Daoy (cell line): Measurements from ENCODE around the gene PSORS1C1. TPM values are rescaled to one million over a fixed set of nuclear protein-coding genes. Genes with fewer than 3 reads are reported as not detected.
"Not testable (repeated sequence)": the region's sequence is repeated elsewhere in the genome, so short reads cannot be mapped to it uniquely, and the experiment has no call there.

ENCODE experiments used
- DNase-seq: peaks from one replicate; pipeline ENCODE4 v3.0.0-alpha.2; 2015; ENCODE audit warnings: low read depth
- total RNA-seq: library from RNA; depleted of rRNA; stranded (reverse); fragments of >200 nt; shearing (Covaris generic); gene quantifications from 2 replicates; pipeline ENCODE4 v1.2.3, GENCODE V29; 2014; rRNA removed

PSORS1C1 gene
- total RNA-seq, result 0.23 and 1.5 TPM in 2 replicates

- DNase-seq, result peak; percentile 98
Measured at GRCh38 chr6:31114541-31114878, at the start of gene PSORS1C1. Gene PSORS1C1 (plus strand): TSS chr6:31114800. CDS start chr6:31129633, 14,833 bp downstream.

GRCh38 chr6:31065556-31065955 is 49.0 kb upstream of the PSORS1C1 start:
- no peak for DNase-seq

DNA sequence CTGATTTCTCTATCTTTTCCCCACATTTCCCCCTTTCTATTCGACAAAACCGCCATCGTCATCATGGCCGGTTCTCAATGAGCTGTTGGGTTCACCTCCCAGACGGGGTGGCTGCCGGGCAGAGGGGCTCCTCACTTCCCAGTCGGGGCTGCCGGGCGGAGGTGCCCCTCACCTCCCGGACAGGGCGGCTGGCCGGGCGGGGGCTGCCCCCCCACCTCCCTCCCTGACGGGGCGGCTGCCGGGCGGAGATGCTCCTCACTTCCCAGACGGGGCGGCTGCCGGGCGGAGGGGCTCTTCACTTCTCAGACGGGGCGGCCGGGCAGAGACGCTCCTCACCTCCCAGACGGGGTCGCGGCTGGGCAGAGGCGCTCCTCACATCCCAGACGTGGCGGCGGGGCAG is 47.6 kb upstream of the PSORS1C1 start:
- not testable (repeated sequence) for DNase-seq

DNA sequence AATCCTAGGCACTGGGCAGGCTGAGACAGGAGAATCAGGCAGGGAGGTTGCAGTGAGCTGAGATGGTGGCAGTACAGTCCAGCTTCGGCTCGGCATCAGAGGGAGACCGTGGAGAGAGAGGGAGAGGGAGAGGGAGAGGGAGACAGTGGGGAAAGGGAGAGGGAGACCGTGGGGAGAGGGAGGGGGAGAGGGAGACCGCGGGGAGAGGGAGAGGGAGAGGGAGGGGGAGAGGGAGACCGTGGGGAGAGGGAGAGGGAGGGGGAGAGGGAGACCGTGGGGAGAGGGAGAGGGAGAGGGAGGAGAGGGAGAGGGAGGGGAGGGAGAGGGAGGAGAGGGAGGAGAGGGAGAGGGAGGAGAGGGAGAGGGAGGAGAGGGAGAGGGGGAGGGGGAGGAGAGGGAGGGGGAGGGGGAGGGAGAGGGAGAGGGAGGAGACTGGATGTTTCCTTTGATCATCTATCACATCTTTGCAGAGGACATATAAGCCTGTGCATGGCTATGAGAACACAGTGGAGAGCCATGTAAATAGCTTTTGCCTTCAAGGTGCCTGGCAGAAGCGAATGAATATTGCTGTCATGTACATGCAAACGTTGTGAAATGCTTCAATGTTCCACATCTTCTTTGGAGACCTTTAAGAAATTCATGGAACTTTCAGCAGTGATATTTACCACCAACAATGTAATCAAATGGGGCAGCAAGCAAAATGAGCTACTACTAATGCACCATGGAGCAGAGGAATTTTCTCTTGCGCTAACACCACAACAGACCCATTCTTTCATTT is 46.5 kb upstream of the PSORS1C1 start:
- DNase-seq, result not testable (repeated sequence)

- peak; percentile 83 for DNase-seq
Measured at GRCh38 chr6:31068669-31069340, 45.8 kb upstream of the PSORS1C1 start.

DNA sequence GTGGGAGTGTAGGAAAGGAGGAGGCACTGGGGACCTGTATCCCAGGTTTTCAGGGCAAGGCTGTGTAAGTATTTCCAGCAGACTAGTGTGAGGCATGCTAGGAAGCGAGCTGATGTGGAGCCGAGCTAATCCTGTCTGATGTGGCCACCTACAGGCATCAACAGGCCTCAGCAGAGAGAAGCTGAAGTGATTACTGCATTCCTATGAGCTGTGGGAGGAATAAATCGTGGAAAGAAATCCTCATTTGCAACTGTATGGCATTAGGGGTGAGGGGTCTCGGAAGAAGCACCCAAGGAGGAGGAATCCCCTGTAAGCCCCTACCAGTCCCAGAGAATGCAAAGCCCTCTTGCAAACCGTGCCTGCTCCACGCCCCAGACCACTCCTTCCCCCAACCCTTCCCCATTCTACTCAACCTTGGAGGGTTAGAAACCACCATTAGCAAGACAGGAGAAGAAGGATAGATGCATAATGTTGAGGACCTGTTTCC is 43.8 kb upstream of the PSORS1C1 start:
- DNase-seq, result peak; percentile 77

DNA sequence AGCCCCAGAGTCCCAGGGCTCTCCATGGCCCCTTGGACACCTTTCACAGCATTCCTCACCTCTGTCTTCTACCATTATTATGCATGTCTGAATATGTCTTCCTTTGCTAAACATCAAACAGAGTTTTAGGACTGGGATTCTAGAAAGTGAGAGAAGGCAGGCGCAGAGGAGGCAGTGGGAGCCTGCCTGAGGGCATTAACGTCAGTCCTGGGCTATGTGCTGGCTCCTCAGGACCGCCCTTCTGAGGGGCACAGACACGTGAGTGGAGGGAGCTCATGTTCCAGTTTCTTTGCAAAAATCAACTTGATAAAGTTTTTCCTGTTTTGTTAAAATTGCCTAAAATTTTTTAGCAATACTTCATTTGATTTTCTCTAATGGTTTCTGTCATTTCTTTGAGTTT is 40.2 kb upstream of the PSORS1C1 start:
- DNase-seq, result no peak

DNA sequence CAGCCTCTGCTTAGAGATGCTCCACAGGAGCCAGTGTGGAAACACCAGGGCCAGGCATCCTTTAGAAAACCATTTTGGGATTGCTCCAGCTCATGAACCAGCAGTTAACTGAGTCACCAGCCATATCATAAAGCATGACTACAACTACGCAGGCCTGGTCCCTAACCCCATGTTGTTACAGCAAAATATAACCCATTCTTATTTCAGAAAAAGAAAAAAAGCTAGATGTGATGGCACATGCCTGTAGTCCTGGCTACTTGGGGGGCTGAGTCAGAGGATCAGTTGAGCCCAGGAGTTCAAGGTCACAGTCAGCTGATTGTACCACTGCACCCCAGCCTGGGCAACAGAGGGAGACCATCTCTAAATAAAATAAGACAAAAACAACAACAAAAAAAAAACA is 39.1 kb upstream of the PSORS1C1 start:
- DNase-seq, result peak; percentile 52

DNA sequence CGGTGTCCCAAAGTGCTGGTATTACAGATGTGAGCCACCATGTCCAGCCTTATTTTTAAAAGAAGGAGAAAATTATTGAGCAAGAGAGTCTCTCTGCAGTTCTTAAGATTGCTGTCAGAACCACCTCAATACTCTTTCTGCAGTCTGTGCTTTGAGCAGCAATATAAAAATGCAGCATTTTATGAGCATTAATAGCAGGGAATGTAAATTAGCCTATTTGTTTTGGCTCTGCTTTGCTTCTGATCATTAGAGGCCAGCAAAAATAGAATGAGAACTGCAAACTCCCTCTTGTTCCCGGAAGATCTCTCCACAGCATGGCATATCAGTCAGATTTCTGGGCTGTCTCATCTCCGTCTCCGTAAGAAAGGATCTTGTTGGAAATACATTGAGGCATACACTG is 38.0 kb upstream of the PSORS1C1 start:
- DNase-seq, result no peak

DNA sequence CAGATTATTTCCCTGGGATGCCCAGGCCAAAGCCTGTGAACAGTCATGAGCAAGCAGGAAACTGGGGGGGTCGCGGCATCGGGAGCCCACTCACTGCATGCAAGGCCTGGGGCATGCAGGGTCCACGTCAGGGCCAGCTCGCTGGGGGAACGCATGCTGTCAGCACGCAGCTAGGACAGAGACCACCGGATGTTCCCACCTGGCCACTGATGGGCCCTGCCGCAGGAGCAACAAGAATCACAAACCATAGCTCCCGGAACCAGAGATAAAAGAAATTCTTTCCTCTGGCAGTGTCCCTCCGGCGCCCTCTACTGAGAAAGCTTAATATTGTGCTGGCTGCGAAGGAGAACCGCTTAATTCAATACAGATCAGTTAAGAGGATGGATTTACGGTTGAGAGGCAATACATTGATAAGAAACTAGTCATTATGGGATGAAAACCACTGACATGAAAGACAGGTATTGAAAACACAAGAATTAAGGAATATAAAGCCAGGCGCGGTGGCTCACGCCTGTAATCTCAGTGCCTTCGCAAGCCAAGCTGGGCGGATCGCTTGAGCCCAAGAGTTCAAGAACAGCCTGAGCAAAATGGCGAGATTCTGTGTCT is 34.8 kb upstream of the PSORS1C1 start:
- peak; percentile 65 for DNase-seq

- no peak for DNase-seq
Measured at GRCh38 chr6:31081872-31082271, 32.7 kb upstream of the PSORS1C1 start.

GRCh38 chr6:31083742-31084354 is 30.8 kb upstream of the PSORS1C1 start:
- peak; percentile 85 for DNase-seq

GRCh38 chr6:31086788-31087440 is 27.7 kb upstream of the PSORS1C1 start:
- DNase-seq, result peak; percentile 72

- DNase-seq, result peak; percentile 93
Measured at GRCh38 chr6:31087494-31088089, 27.0 kb upstream of the PSORS1C1 start.

DNA sequence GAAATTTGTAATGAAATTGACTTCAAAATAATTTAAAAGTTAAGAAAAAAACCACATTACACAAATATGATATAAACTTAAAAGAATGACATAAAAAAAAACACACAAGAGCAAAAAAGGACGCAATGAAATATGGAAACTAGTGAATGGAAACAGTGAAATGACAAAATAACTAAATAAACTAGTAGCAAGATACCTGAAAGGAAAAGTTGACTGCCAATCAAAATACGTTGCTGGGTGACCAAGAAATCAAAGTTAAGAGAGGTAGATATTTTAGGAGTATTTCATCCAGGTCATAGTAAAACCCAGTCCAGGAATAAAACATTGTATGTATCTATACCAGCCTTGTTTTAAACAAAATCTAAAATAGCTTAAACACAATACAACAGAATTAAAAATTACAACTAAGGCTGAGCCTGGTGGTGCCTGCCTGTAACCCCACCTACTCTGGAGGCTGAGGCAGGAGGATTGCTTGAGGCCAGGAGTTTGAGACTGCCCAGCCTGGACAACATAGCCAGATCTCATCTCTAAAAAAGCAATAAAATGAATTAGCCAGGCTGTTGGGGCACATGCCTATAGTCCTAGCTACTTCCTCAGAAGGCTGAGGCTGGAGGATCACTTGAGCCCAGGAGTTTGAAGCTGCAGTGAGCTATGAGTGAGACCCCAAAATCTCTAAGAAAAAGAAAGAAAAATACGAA is 24.2 kb upstream of the PSORS1C1 start:
- DNase-seq, result no peak

DNA sequence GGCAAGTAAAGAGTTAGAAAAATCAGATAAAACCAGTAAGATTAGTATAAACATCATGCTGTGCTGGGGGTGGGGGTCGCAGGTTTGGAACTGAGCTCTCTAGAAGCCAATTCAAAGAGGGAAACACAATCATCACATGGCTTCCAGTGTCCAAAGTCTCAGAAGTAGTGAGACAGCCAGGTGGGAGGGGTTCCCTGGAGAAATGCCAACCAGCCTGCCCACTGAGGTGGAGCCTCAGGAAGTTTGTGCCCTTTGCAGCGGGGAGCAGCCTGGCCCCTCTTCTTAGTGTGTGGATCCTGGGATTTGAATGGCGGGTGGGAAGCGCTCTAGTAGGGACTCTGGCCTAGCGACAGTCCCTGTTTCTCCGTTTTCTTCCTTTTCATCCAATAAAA is 23.6 kb upstream of the PSORS1C1 start:
- DNase-seq, result no peak

DNA sequence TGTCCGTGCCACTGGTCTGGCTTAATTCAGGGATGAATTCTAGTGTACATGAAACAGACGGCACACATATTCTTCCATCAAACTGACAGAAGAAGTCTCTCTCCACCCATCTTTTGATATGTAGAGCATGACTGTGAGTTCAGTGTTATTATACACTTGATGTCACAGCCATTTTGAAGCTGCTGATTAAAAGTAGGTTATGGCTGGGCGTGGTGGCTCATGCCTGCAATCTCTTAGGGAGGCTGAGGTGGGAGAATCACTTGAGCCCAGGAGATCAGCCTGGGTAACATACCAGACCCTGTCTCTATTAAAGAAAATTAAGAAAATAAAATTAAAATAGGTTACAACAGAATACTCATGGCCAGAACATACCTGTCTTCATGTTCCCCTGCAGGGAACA is 22.9 kb upstream of the PSORS1C1 start:
- DNase-seq, result no peak

DNA sequence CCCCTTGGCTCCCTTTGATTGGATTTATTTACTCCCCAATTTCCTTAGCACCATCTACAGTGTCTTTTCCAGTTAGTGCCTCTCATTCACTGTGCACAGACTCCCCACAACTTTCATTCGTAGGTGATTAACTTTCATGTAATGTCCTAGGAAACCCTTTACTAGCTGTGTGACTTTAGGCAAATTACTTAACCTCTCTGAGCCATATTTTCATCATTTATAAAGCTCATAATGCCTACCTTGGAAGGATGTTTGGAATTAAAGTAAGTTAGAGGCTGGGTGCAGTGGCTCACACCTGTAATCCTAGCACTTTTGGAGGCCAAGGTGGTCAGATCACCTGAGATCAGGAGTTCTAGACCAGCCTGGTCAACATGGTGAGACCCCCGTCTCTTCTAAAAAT is 22.4 kb upstream of the PSORS1C1 start:
- no peak for DNase-seq

GRCh38 chr6:31092769-31093505 is 21.7 kb upstream of the PSORS1C1 start:
- no peak for DNase-seq

DNA sequence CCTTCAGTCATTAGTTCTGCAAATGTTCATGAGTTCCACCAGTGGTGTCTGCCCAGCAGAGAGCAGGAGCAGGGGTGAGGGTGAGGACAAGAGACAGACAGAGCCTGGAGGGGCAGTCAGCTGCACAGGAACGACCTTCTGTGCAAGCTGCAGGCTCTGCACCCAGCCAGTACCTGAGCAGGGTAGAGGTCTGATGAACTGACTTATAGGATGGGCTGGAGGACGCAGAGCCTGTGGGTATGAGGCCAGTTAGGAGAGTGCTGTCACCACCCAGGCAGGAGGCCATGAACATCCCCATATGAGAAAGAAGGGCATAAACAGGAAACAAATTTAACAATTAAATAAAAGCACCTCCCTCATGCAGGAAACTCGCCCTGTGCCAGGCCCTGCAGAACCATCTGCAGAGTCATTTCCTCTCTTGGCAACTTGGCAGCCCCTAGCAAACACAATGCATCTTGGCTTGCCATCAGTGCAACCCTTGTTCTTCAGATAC is 20.2 kb upstream of the PSORS1C1 start:
- peak; percentile 35 for DNase-seq
